H1 (cell line): ENCODE data around the gene FLNC. TPM values are rescaled to one million over a fixed set of nuclear protein-coding genes. Genes with fewer than 3 reads are reported as not detected.

Experiments
- CTCF ChIA-PET: fragments of 300-600 bp; sonication (Branson Sonifier 250); formaldehyde crosslinking; loops from one replicate; lab custom pipeline; 2021; ENCODE audit not compliant: partially characterized antibody; lab: Charles Lee
- POLR2A ChIA-PET: fragments of 300-600 bp; sonication (Branson Sonifier 250); formaldehyde crosslinking; loops from one replicate; lab custom pipeline; 2021; ENCODE audit warnings: inconsistent platforms; ENCODE audit not compliant: partially characterized antibody; lab: Charles Lee
- DNase-seq, 2 experiments: peaks; one replicate each; pipeline versions ENCODE4 v3.0.0 to v3.0.0-alpha.2; 2010 to 2022; ENCODE audit warnings: low spot score in 2 of 2, low read depth in 1 of 2, mixed read lengths in 1 of 2
- FAIRE-seq: peaks from 2 replicates; lab custom pipeline; 2011; peaks lifted over from hg19 to GRCh38; lab: Jason Lieb, UNC
- H2AFZ ChIP-seq: 2 replicates; pipeline ENCODE4 v1.8.1; 2012; ENCODE audit warnings: low read length, inconsistent platforms
- H2AK5ac ChIP-seq: 2 replicates; pipeline ENCODE4 v1.6.1; 2013; ENCODE audit warnings: low read depth, low read length
- H2BK120ac ChIP-seq: replicated peaks from 2 replicates; pipeline ENCODE3; 2013; ENCODE audit warnings: low read depth, low read length, inconsistent platforms
- H2BK12ac ChIP-seq: 2 replicates; pipeline ENCODE4 v1.6.1; 2013; ENCODE audit warnings: low read depth, low read length
- H2BK15ac ChIP-seq: 2 replicates; pipeline ENCODE4 v1.6.1; 2013; ENCODE audit warnings: low read length
- H2BK20ac ChIP-seq: 2 replicates; pipeline ENCODE4 v1.6.1; 2013; ENCODE audit warnings: low read length
- H2BK5ac ChIP-seq: 2 replicates; pipeline ENCODE4 v1.6.1; 2013; ENCODE audit warnings: low read depth, low read length
- H3K14ac ChIP-seq: 2 replicates; pipeline ENCODE4 v1.6.1; 2013; ENCODE audit warnings: inconsistent platforms; ENCODE audit not compliant: insufficient read length
- H3K18ac ChIP-seq: 2 replicates; pipeline ENCODE4 v1.6.1; 2013; ENCODE audit warnings: low read length; ENCODE audit errors: extremely low read depth
- H3K23ac ChIP-seq: 2 replicates; pipeline ENCODE4 v1.6.1; 2013; ENCODE audit warnings: inconsistent platforms; ENCODE audit not compliant: insufficient read length
- H3K23me2 ChIP-seq: 2 replicates; pipeline ENCODE4 v1.6.1; 2013; ENCODE audit warnings: low read depth, low read length
- H3K27ac ChIP-seq: 2 replicates; pipeline ENCODE4 v1.6.1; 2011; ENCODE audit warnings: low read depth, low read length, inconsistent platforms
- H3K27me3 ChIP-seq, 4 experiments: replicated peaks in 1 of 4; 1 replicate in 1 of 4; 2 replicates in 3 of 4; pipeline versions ENCODE4 v1.6.1 to v1.8.1; 2011 to 2013; ENCODE audit warnings: low read length in 3 of 4, mild to moderate bottlenecking in 3 of 4, inconsistent platforms in 2 of 4, mixed read lengths in 2 of 4, moderate library complexity in 1 of 4; ENCODE audit not compliant: control insufficient read depth in 3 of 4, insufficient read depth in 3 of 4; ENCODE audit errors: extremely low read depth in 1 of 4
- H3K36me3 ChIP-seq, 4 experiments: 2 replicates each; pipeline versions ENCODE4 v1.6.1 to v1.8.1; 2011 to 2013; ENCODE audit warnings: mild to moderate bottlenecking in 4 of 4, low read length in 3 of 4, moderate library complexity in 2 of 4, control low read depth in 1 of 4, inconsistent platforms in 1 of 4; ENCODE audit not compliant: insufficient read depth in 4 of 4, control insufficient read depth in 2 of 4
- H3K4ac ChIP-seq: replicated peaks from 2 replicates; pipeline ENCODE3; 2013; ENCODE audit warnings: low read length, low read depth, mixed read lengths, inconsistent platforms; ENCODE audit not compliant: insufficient read length
- H3K4me1 ChIP-seq, 4 experiments: replicated peaks in 1 of 4; 1 replicate in 1 of 4; 2 replicates in 3 of 4; pipeline versions ENCODE4 v1.6.1 to v1.8.1; 2011 to 2013; ENCODE audit warnings: low read length in 3 of 4, inconsistent platforms in 2 of 4, mixed read lengths in 1 of 4; ENCODE audit not compliant: insufficient read depth in 4 of 4, control insufficient read depth in 3 of 4
- H3K4me2 ChIP-seq, 2 experiments: 2 replicates each; pipeline versions ENCODE4 v1.6.1 to v1.8.1; 2011 to 2013; ENCODE audit warnings: low read depth in 2 of 2, low read length in 2 of 2, control low read depth in 1 of 2, inconsistent platforms in 1 of 2, mild to moderate bottlenecking in 1 of 2; ENCODE audit not compliant: insufficient read depth in 1 of 2
- H3K4me3 ChIP-seq, 4 experiments: fragments of 200-600, 300-600 bp in 1 of 4; sonication (generic), shearing (Covaris generic), sonication (Bioruptor Twin) in 1 of 4; 2 replicates each; pipeline versions ENCODE4 v1.5.1 to v1.8.1; 2011 to 2016; ENCODE audit warnings: low read length in 4 of 4, low read depth in 3 of 4, control low read depth in 2 of 4, inconsistent platforms in 2 of 4, mild to moderate bottlenecking in 2 of 4, mixed read lengths in 1 of 4, moderate library complexity in 1 of 4; ENCODE audit not compliant: insufficient read depth in 2 of 4; ENCODE audit errors: extremely low read depth in 1 of 4
- H3K56ac ChIP-seq: replicated peaks from 2 replicates; pipeline ENCODE3; 2013; ENCODE audit warnings: low read depth, mild to moderate bottlenecking, mixed read lengths, low read length, inconsistent platforms; ENCODE audit not compliant: insufficient read length
- H3K79me1 ChIP-seq: 2 replicates; pipeline ENCODE4 v1.6.1; 2013; ENCODE audit warnings: low read depth, low read length, control low read depth
- H3K79me2 ChIP-seq, 2 experiments: 2 replicates each; pipeline versions ENCODE4 v1.6.1 to v1.8.1; 2012 to 2013; ENCODE audit warnings: low read length in 2 of 2, mild to moderate bottlenecking in 2 of 2, inconsistent platforms in 1 of 2; ENCODE audit not compliant: insufficient read depth in 2 of 2, control insufficient read depth in 1 of 2
- H3K9ac ChIP-seq, 4 experiments: replicated peaks in 1 of 4; 1 replicate in 1 of 4; 2 replicates in 3 of 4; pipeline versions ENCODE4 v1.6.1 to v1.8.1; 2011 to 2013; ENCODE audit warnings: low read depth in 3 of 4, low read length in 3 of 4, control low read depth in 2 of 4, mild to moderate bottlenecking in 2 of 4, moderate library complexity in 2 of 4, inconsistent platforms in 1 of 4; ENCODE audit errors: extremely low read depth in 1 of 4
- H3K9me3 ChIP-seq, 2 experiments: 2 replicates each; pipeline versions ENCODE4 v1.6.1 to v1.8.1; 2012 to 2013; ENCODE audit warnings: mild to moderate bottlenecking in 2 of 2, moderate library complexity in 2 of 2, control low read depth in 1 of 2, inconsistent platforms in 1 of 2, low read depth in 1 of 2, low read length in 1 of 2, mixed read lengths in 1 of 2; ENCODE audit not compliant: insufficient read depth in 2 of 2
- H4K20me1 ChIP-seq, 2 experiments: replicated peaks in 1 of 2; 2 replicates each; pipeline versions ENCODE3 to v1.8.1; 2011 to 2013; ENCODE audit warnings: inconsistent platforms in 2 of 2, low read length in 2 of 2, mild to moderate bottlenecking in 1 of 2; ENCODE audit not compliant: insufficient read depth in 2 of 2, control insufficient read depth in 1 of 2
- H4K5ac ChIP-seq: 2 replicates; pipeline ENCODE4 v1.6.1; 2013; ENCODE audit warnings: low read length, low read depth, mixed read lengths, inconsistent platforms; ENCODE audit not compliant: insufficient read length
- H4K8ac ChIP-seq: 2 replicates; pipeline ENCODE4 v1.8.0; 2013; ENCODE audit warnings: mild to moderate bottlenecking, moderate library complexity, low read length, inconsistent platforms; ENCODE audit not compliant: insufficient read depth; ENCODE audit errors: extremely low read depth
- H4K91ac ChIP-seq: replicated peaks from 2 replicates; pipeline ENCODE3; 2013; ENCODE audit warnings: low read length, mixed read lengths, inconsistent platforms; ENCODE audit not compliant: insufficient read length
- ASH2L ChIP-seq: fragments of 200-600, 300-600 bp; sonication (generic); IDR thresholded peaks from one replicate; pipeline ENCODE4 v1.7.1; 2017; ENCODE audit warnings: low read length
- BCL11A ChIP-seq, 2 experiments: IDR thresholded peaks; one replicate each; pipeline ENCODE4 v1.6.1; 2011; ENCODE audit warnings: low read depth in 2 of 2, low read length in 2 of 2, mild to moderate bottlenecking in 2 of 2
- CREB1 ChIP-seq: IDR thresholded peaks from 2 replicates; pipeline ENCODE4 v1.6.1; 2012; ENCODE audit warnings: inconsistent platforms
- CTCF ChIP-seq, 3 experiments: IDR thresholded peaks; 1 replicate in 2 of 3; 2 replicates in 1 of 3; pipeline versions ENCODE4 v1.5.1 to v1.6.1; 2011; ENCODE audit warnings: low read length in 3 of 3, mild to moderate bottlenecking in 3 of 3, inconsistent platforms in 2 of 3, low read depth in 1 of 3, moderate library complexity in 1 of 3; ENCODE audit not compliant: insufficient read depth in 1 of 3; ENCODE audit errors: control extremely low read depth in 1 of 3
- GTF2F1 ChIP-seq: IDR thresholded peaks from 2 replicates; pipeline ENCODE4 v1.6.1; 2012; ENCODE audit warnings: low read depth, low read length, improper control_type of control experiment, borderline replicate concordance
- JUN ChIP-seq: IDR thresholded peaks from 2 replicates; pipeline ENCODE4 v1.6.1; 2011; ENCODE audit warnings: low read depth, mild to moderate bottlenecking, improper control_type of control experiment, low read length
- RAD21 ChIP-seq, 2 experiments: IDR thresholded peaks in 1 of 2; conservative IDR thresholded peaks in 1 of 2; 2 replicates each; pipeline ENCODE4 v1.6.1; 2011; ENCODE audit warnings: low read depth in 2 of 2, low read length in 2 of 2, improper control_type of control experiment in 1 of 2, inconsistent platforms in 1 of 2, mild to moderate bottlenecking in 1 of 2, moderate library complexity in 1 of 2
- SIN3A ChIP-seq, 2 experiments: IDR thresholded peaks in 1 of 2; conservative IDR thresholded peaks in 1 of 2; 2 replicates each; pipeline ENCODE4 v1.6.1; 2011 to 2012; ENCODE audit warnings: low read length in 2 of 2, improper control_type of control experiment in 1 of 2, low read depth in 1 of 2, mild to moderate bottlenecking in 1 of 2
- TAF1 ChIP-seq: IDR thresholded peaks from 2 replicates; pipeline ENCODE4 v1.6.1; 2011; ENCODE audit warnings: mild to moderate bottlenecking, low read depth, low read length
- WGBS, 2 experiments: shearing (Covaris generic) in 1 of 2; methylation state at CpG; one replicate each; pipeline versions ENCODE4 v1.1.6 to v1.1.7; 2013 to 2015; ENCODE audit warnings: low lambda C conversion rate in 2 of 2, mixed read lengths in 2 of 2, inconsistent platforms in 1 of 2, low coverage in 1 of 2, missing lambda C conversion rate in 1 of 2; ENCODE audit not compliant: insufficient replicate concordance in 2 of 2, insufficient coverage in 1 of 2, insufficient read length in 1 of 2; ENCODE audit errors: extremely low coverage in 1 of 2, missing lambda C conversion rate in 1 of 2; 5-methylcytosine and 5-hydroxymethylcytosine counted together
- polyA plus RNA-seq, 7 experiments: library from polyadenylated mRNA; depleted of rRNA in 3 of 7; stranded (reverse) in 5 of 7; unstranded in 2 of 7; fragments of >200 nt in 5 of 7; fragments of 200-250 nt in 2 of 7; gene quantifications; 1 replicate in 5 of 7; 2 replicates in 1 of 7; 4 replicates in 1 of 7; pipeline versions ENCODE4 v1.2.1 to v1.2.3, GENCODE V29; 2011 to 2013; ENCODE audit warnings: missing spikeins in 2 of 7, mixed read lengths in 2 of 7
- total RNA-seq: library from RNA; stranded (reverse); fragmentation: NEBNext Ultra II Directional; extraction: Animal tissue kit (Norgen Biotek cat#: 25700); gene quantifications from 2 replicates; pipeline ENCODE4 v1.2.1, GENCODE V29; 2021
- TF ChIP-seq, protein P1 (sequence below): IDR thresholded peaks from 2 replicates; pipeline ENCODE4 v1.6.1; 2012; ENCODE audit warnings: inconsistent platforms

The FLNC gene
- total and polyA plus RNA-seq, 2 of the 8 experiments (the other 6 are each of a cell fraction or from before 2014, with no cell fraction given), result 1.9 to 10.7 TPM

DNA sequence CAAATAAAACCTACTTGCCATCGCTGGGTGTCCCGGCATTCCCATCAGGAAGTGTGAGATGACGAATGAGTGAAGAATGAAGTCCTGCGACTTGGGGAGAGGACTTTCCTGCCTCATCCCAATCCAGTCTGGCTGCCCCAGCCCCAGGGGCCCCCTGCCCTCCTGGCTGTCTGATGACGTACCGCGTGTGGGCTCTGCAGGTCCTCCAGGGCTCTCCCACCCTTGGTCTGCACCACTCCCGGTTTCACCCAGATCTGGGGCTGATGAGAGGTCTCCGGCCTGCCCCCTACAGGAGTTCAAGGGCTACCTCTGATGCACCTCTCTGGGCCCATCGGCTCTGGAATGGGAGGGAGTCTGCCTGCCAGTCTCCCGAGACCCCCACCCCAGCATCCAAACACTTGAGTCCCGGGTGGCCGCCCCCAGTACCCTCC lies 42.2 kb downstream of the FLNC start:
- Histone ChIP-seq H2BK12ac (no peak overlapping the region), H3K36me3 (no peaks in the 10 kb centered on the region), H2AFZ (no peak overlapping the region), H3K79me2 (no peaks in the 10 kb centered on the region), H2BK5ac (no peak overlapping the region), H4K91ac (no peak overlapping the region), H3K18ac (no peak overlapping the region), H3K14ac (no peak overlapping the region), H4K20me1 (peaks cover 3 to 6% of the 10 kb centered on the region in 2 experiments), H2BK120ac (no peak overlapping the region), H3K9ac (no peak overlapping the region), H4K8ac (no peak overlapping the region; the same call in 1 of the 2 replicates), H3K56ac (no peak overlapping the region), H3K27ac (no peak overlapping the region), H2BK20ac (no peak overlapping the region), H3K23ac (no peak overlapping the region), H3K4me1 (peaks cover 0 to 18% (median 12%) of the 10 kb centered on the region in 4 experiments; a peak in 6 of 7 replicates), H3K4me3 (no peak overlapping the region), H3K4me2 (no peak overlapping the region; a peak in 1 of 4 replicates), H3K9me3 (no peaks in the 10 kb centered on the region), H3K4ac (no peak overlapping the region), H2AK5ac (no peak overlapping the region), H3K23me2 (peaks cover 12% of the 10 kb centered on the region), H4K5ac (no peak overlapping the region), H3K27me3 (peaks cover 5 to 42% (median 36%) of the 10 kb centered on the region in 4 experiments), H2BK15ac (no peak overlapping the region), H3K79me1 (no peaks in the 10 kb centered on the region; the same call in 1 of the 2 replicates)
- DNase-seq (peak in 1 of 2 experiments; percentile 70), FAIRE-seq (no peak)
- ChIA-PET CTCF (interaction anchor here (0.6 to 8.2 kb wide), 14 partner anchors 7 to 140 kb away, joined by 3 to 81 read pairs (median 4); partner anchors contain the start of gene ATP6V1F), POLR2A (interaction anchor here (0.6 to 0.8 kb wide), 2 partner anchors 12 to 528 kb away, joined by 3 to 4 read pairs; no protein-coding TSS in a partner anchor)
- WGBS, 2 experiments, result 73% methylated on average over 12 of the region's 13 CpGs; no CpG with 5 or more reads in 1 of the 2 experiments
- TF ChIP-seq CREB1 (peak; percentile 24; the same call in 1 of the 2 replicates), RAD21 (IDR thresholded peaks at IDR 0.05 in 1 of 2, conservative IDR thresholded peaks at IDR 0.05 in 1 of 2; ENCODE audit: low read depth in 2 of 2, low read length in 2 of 2) (peak; percentile 18 to 48; a peak in 2 of 4 replicates), CTCF (IDR thresholded peaks at IDR 0.05; ENCODE audit: control extremely low read depth in 1 of 3, insufficient read depth in 1 of 3, low read depth in 1 of 3, low read length in 3 of 3) (peak in 2 of 3 experiments; percentile 52 to 60; a peak in 3 of 4 replicates), GTF2F1 (no peak), BCL11A (IDR thresholded peaks at IDR 0.05; ENCODE audit: low read depth in 2 of 2, low read length in 2 of 2) (no peak), TAF1 (no peak), JUN (no peak), ASH2L (no peak), SIN3A (conservative IDR thresholded peaks at IDR 0.05 in 1 of 2, IDR thresholded peaks at IDR 0.05 in 1 of 2; ENCODE audit: low read depth in 1 of 2, low read length in 2 of 2) (no peak)
- TF ChIP-seq, protein P1, sequence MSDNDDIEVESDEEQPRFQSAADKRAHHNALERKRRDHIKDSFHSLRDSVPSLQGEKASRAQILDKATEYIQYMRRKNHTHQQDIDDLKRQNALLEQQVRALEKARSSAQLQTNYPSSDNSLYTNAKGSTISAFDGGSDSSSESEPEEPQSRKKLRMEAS, result no peak
